Cardiac muscle cell (in vitro differentiated cells and primary cell): Measurements from ENCODE around the gene CDIPT. TPM values are rescaled to one million over a fixed set of nuclear protein-coding genes. Genes with fewer than 3 reads are reported as not detected.

ENCODE experiments used
- DNase-seq, 2 donors: peaks; one replicate each; pipeline versions ENCODE4 v3.0.0 to v3.0.0-alpha.2; 2010 to 2017; ENCODE audit warnings: low read depth in 1 of 2, low spot score in 1 of 2
- H3K27ac ChIP-seq: fragments of 200-600 bp; sonication (generic); 2 replicates; pipeline ENCODE4 v1.5.1; 2016
- H3K27me3 ChIP-seq: fragments of 200-600 bp; sonication (generic); 2 replicates; pipeline ENCODE4 v1.6.0; 2016; ENCODE audit warnings: control low read depth
- H3K36me3 ChIP-seq: fragments of 200-600 bp; sonication (generic); 2 replicates; pipeline ENCODE4 v1.5.1; 2016; ENCODE audit warnings: control low read depth
- H3K4me1 ChIP-seq: fragments of 200-600 bp; sonication (generic); 2 replicates; pipeline ENCODE4 v1.8.1; 2017; ENCODE audit warnings: low read depth, mild to moderate bottlenecking, mixed run types
- H3K4me3 ChIP-seq: fragments of 200-600 bp; sonication (generic); 2 replicates; pipeline ENCODE4 v1.5.1; 2016; ENCODE audit warnings: mild to moderate bottlenecking
- H3K9me3 ChIP-seq: fragments of 200-600 bp; sonication (generic); 2 replicates; pipeline ENCODE4 v1.5.1; 2017; ENCODE audit warnings: low read depth, mild to moderate bottlenecking, control low read depth
- polyA plus RNA-seq: library from polyadenylated mRNA; unstranded; fragments of >200 nt; fragmentation: Nextera tagmentation; extraction: Ambion mirVana; gene quantifications from 2 replicates; pipeline ENCODE4 v1.2.1, GENCODE V29; 2016
- total RNA-seq: library from RNA; depleted of rRNA; stranded (reverse); fragments of >200 nt; gene quantifications from 2 replicates; pipeline ENCODE4 v1.2.3, GENCODE V29; 2016
- TF ChIP-seq, protein P1 (sequence below): IDR thresholded peaks from 2 replicates; pipeline ENCODE4 v1.5.1; 2012; ENCODE audit warnings: low read depth, mild to moderate bottlenecking, low read length

CDIPT gene
- total and polyA plus RNA-seq, 2 experiments from 2014 or later, result 139 to 144 TPM

DNA sequence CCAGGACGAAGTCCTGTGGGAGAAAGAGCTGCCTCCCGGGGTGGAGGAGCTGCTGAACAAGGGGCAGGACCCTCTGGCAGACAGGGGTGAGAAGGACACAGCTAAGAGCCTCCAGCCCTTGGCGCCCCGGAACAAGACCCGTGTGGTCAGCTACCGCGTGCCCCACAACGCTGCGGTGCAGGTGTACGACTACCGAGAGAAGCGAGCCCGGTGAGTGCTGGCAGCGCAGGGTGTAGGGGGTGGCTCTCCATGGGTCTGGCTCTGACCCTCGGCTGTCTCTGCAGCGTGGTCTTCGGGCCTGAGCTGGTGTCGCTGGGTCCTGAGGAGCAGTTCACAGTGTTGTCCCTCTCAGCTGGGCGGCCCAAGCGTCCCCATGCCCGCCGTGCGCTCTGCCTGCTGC is 21.4 kb downstream of the CDIPT start:
- Histone ChIP-seq H3K4me1 (no peaks in the 10 kb centered on the region), H3K27ac (no peak overlapping the region), H3K27me3 (no peaks in the 10 kb centered on the region), H3K9me3 (no peaks in the 10 kb centered on the region), H3K4me3 (no peak overlapping the region), H3K36me3 (no peaks in the 10 kb centered on the region)
- DNase-seq, result no peak
- TF ChIP-seq, protein P1, sequence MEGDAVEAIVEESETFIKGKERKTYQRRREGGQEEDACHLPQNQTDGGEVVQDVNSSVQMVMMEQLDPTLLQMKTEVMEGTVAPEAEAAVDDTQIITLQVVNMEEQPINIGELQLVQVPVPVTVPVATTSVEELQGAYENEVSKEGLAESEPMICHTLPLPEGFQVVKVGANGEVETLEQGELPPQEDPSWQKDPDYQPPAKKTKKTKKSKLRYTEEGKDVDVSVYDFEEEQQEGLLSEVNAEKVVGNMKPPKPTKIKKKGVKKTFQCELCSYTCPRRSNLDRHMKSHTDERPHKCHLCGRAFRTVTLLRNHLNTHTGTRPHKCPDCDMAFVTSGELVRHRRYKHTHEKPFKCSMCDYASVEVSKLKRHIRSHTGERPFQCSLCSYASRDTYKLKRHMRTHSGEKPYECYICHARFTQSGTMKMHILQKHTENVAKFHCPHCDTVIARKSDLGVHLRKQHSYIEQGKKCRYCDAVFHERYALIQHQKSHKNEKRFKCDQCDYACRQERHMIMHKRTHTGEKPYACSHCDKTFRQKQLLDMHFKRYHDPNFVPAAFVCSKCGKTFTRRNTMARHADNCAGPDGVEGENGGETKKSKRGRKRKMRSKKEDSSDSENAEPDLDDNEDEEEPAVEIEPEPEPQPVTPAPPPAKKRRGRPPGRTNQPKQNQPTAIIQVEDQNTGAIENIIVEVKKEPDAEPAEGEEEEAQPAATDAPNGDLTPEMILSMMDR, result no peak

GRCh38 chr16:29840240-29840639 is 22.8 kb downstream of the CDIPT start:
- DNase-seq, result no peak
- no peaks in the 10 kb centered on the region for H3K4me1 ChIP-seq
- no peaks in the 10 kb centered on the region for H3K36me3 ChIP-seq
- no peaks in the 10 kb centered on the region for H3K9me3 ChIP-seq
- TF ChIP-seq, protein P1, result no peak
- H3K27me3 ChIP-seq, result no peaks in the 10 kb centered on the region
- no peak overlapping the region for H3K27ac ChIP-seq
- no peak overlapping the region for H3K4me3 ChIP-seq

GRCh38 chr16:29839822-29840221 is 23.2 kb downstream of the CDIPT start:
- Histone ChIP-seq H3K27me3 (no peaks in the 10 kb centered on the region), H3K9me3 (no peaks in the 10 kb centered on the region), H3K4me1 (no peaks in the 10 kb centered on the region), H3K4me3 (no peak overlapping the region), H3K36me3 (no peaks in the 10 kb centered on the region), H3K27ac (no peak overlapping the region)
- DNase-seq, result no peak
- TF ChIP-seq, protein P1, result no peak

DNA sequence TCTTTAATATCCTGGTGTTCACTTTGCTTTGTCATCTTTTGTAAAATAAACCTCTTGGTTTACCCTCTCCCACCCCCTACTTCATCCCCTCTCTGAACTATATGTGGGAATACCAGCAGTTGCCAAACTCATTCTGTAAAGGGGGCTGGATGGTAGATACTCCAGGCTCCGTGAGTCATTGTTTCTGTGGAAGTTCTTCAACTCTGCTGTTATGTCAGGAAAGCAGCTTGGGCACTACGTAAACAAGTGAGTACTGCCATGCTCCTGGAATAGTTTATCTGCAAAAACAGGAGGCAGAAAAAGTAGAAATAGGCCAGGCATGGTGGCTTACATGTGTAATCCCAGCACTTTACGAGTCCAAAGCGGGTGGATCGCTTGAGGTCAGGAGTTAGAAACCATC is 25.2 kb downstream of the CDIPT start:
- Histone ChIP-seq H3K4me1 (no peaks in the 10 kb centered on the region), H3K27me3 (no peaks in the 10 kb centered on the region), H3K4me3 (no peak overlapping the region), H3K27ac (no peak overlapping the region), H3K36me3 (no peaks in the 10 kb centered on the region), H3K9me3 (no peaks in the 10 kb centered on the region)
- TF ChIP-seq, protein P1, result no peak
- no peak for DNase-seq

GRCh38 chr16:29836623-29837022 is 26.4 kb downstream of the CDIPT start:
- H3K27ac ChIP-seq, result no peak overlapping the region
- H3K4me3 ChIP-seq, result no peak overlapping the region
- TF ChIP-seq, protein P1, result no peak
- no peaks in the 10 kb centered on the region for H3K36me3 ChIP-seq
- H3K4me1 ChIP-seq, result no peaks in the 10 kb centered on the region
- no peaks in the 10 kb centered on the region for H3K27me3 ChIP-seq
- no peak for DNase-seq
- no peaks in the 10 kb centered on the region for H3K9me3 ChIP-seq

DNA sequence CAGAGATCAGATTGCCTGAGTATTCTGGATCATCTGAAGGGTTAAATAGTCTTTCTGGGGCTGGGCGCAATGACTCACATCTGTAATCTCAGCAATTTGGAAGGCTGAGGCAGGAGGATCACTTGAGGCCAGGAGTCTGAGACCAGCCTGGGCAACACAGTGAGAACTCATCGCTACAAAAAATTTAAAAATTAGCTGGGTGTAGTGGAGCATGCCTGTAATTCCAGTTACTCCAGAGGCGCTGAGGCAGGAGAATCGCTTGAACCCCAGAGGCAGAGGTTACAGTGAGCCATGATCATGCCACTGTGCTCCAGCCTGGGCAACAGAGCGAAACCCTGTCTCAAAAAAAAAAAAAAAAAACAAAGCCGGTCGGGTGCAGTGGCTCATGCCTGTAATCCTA is 27.1 kb downstream of the CDIPT start:
- no peak overlapping the region for H3K27ac ChIP-seq
- H3K4me1 ChIP-seq, result no peaks in the 10 kb centered on the region
- H3K9me3 ChIP-seq, result no peaks in the 10 kb centered on the region
- H3K4me3 ChIP-seq, result no peak overlapping the region
- TF ChIP-seq, protein P1, result no peak
- DNase-seq, result no peak
- H3K27me3 ChIP-seq, result no peaks in the 10 kb centered on the region
- no peaks in the 10 kb centered on the region for H3K36me3 ChIP-seq
